GM12878 (cell line): Measurements from ENCODE around the gene SLC22A23. TPM values are rescaled to one million over a fixed set of nuclear protein-coding genes. Genes with fewer than 3 reads are reported as not detected.

Experiments used
- ATAC-seq: fragments of 200-7000 bp; cut with Tn5 transposase; 3 replicates; pipeline ENCODE4 v1.9.1; 2020; ENCODE audit warnings: mild to moderate bottlenecking, moderate library complexity
- BruUV-seq: library from RNA; stranded (reverse); fragments of 400-500 nt; replicated peaks from 2 replicates; lab custom pipeline; 2021; lab: Mats Ljungman, UMichigan
- CTCF ChIA-PET: fragments of 300-600 bp; sonication (Branson Sonifier 250); formaldehyde crosslinking; extraction: SDS; loops from one replicate; lab custom pipeline; 2021; ENCODE audit warnings: inconsistent platforms; lab: Yijun Ruan, JAX
- POLR2A ChIA-PET: fragments of 350-600 bp; formaldehyde crosslinking; extraction: SDS; loops from one replicate; lab custom pipeline; 2021; ENCODE audit warnings: inconsistent platforms; lab: Charles Lee
- RAD21 ChIA-PET: fragments of 300-600 bp; sonication (Branson Sonifier 250); formaldehyde crosslinking; loops from one replicate; lab custom pipeline; 2023; ENCODE audit warnings: antibody characterized with exemption; ENCODE audit not compliant: unreplicated experiment; lab: Charles Lee
- SMC1A ChIA-PET: fragments of 300-600 bp; sonication (Branson Sonifier 250); formaldehyde crosslinking; loops from one replicate; lab custom pipeline; 2023; ENCODE audit not compliant: unreplicated experiment, uncharacterized antibody; lab: Charles Lee
- DNase-seq: peaks from one replicate; pipeline ENCODE4 v3.0.0-alpha.2; 2011; ENCODE audit warnings: low read depth, low spot score
- FAIRE-seq: peaks from 3 replicates; lab custom pipeline; 2011; peaks lifted over from hg19 to GRCh38; lab: Jason Lieb, UNC
- H2AFZ ChIP-seq: 2 replicates; pipeline ENCODE4 v1.6.0; 2011; ENCODE audit warnings: low read depth, low read length, control low read depth; ENCODE audit not compliant: control insufficient read depth
- H3K27ac ChIP-seq: 2 replicates; pipeline ENCODE4 v1.5.1; 2011; ENCODE audit warnings: control low read depth; ENCODE audit not compliant: control insufficient read depth, insufficient read depth
- H3K27me3 ChIP-seq, 2 experiments: replicated peaks in 1 of 2; 2 replicates each; pipeline versions ENCODE4 v1.6.0 to v1.6.1; 2011; ENCODE audit warnings: low read length in 1 of 2; ENCODE audit not compliant: control insufficient read depth in 2 of 2, insufficient read depth in 2 of 2
- H3K36me3 ChIP-seq, 2 experiments: 2 replicates each; pipeline ENCODE4 v1.5.1; 2011; ENCODE audit warnings: low read length in 1 of 2; ENCODE audit not compliant: control insufficient read depth in 2 of 2, insufficient read depth in 2 of 2
- H3K4me1 ChIP-seq: 2 replicates; pipeline ENCODE4 v1.6.1; 2011; ENCODE audit warnings: mild to moderate bottlenecking, low read length, moderate library complexity, mixed read lengths; ENCODE audit not compliant: control insufficient read depth, insufficient read depth
- H3K4me2 ChIP-seq: 2 replicates; pipeline ENCODE4 v1.6.0; 2011; ENCODE audit warnings: control low read depth; ENCODE audit not compliant: control insufficient read depth, insufficient read depth
- H3K4me3 ChIP-seq: fragments of 200-600 bp; sonication (generic); 2 replicates; pipeline ENCODE4 v1.5.1; 2016
- H3K79me2 ChIP-seq: 2 replicates; pipeline ENCODE4 v1.6.0; 2011; ENCODE audit warnings: low read length; ENCODE audit not compliant: control insufficient read depth, insufficient read depth
- H3K9ac ChIP-seq: 2 replicates; pipeline ENCODE4 v1.8.0; 2011; ENCODE audit warnings: low read length, control low read depth, mixed read lengths; ENCODE audit not compliant: control insufficient read depth, insufficient read depth
- H3K9me3 ChIP-seq: replicated peaks from 3 replicates; pipeline ENCODE4 v1.5.1; 2011; ENCODE audit warnings: mild to moderate bottlenecking, low read length; ENCODE audit not compliant: control insufficient read depth, insufficient read depth
- H4K20me1 ChIP-seq: 2 replicates; pipeline ENCODE4 v1.6.0; 2011; ENCODE audit not compliant: control insufficient read depth, insufficient read depth
- CREB1 ChIP-seq: IDR thresholded peaks from 2 replicates; pipeline ENCODE4 v1.6.1; 2012; ENCODE audit warnings: low read depth, mild to moderate bottlenecking, inconsistent platforms
- EED ChIP-seq: sonication (generic); IDR thresholded peaks from 2 replicates; pipeline ENCODE4 v1.6.1; 2016; ENCODE audit warnings: antibody characterized with exemption, low read depth
- ETV6 ChIP-seq, 2 experiments: fragments of 450-650 bp in 1 of 2; IDR thresholded peaks in 1 of 2; conservative IDR thresholded peaks in 1 of 2; 2 replicates each; pipeline ENCODE4 v1.6.1; 2014; ENCODE audit warnings: antibody characterized with exemption in 1 of 2, borderline replicate concordance in 1 of 2, low read depth in 1 of 2, mild to moderate bottlenecking in 1 of 2, moderate library complexity in 1 of 2
- EZH2 ChIP-seq: IDR thresholded peaks from 2 replicates; pipeline ENCODE4 v1.6.1; 2012; ENCODE audit warnings: low read depth, mild to moderate bottlenecking, control low read depth, inconsistent platforms, low read length, borderline replicate concordance; ENCODE audit not compliant: control insufficient read depth
- FOS ChIP-seq: IDR thresholded peaks from 3 replicates; pipeline ENCODE4 v1.6.1; 2011; ENCODE audit warnings: borderline replicate concordance; ENCODE audit not compliant: insufficient read length; ENCODE audit errors: extremely low read depth
- JUNB ChIP-seq: IDR thresholded peaks from 2 replicates; pipeline ENCODE4 v1.6.1; 2016; ENCODE audit warnings: antibody characterized with exemption, mild to moderate bottlenecking
- KAT2A ChIP-seq: conservative IDR thresholded peaks from 2 replicates; pipeline ENCODE4 v1.6.1; 2011; ENCODE audit warnings: low read depth, low read length; ENCODE audit not compliant: control insufficient read depth
- LARP7 ChIP-seq: fragments of 450-650 bp; IDR thresholded peaks from 2 replicates; pipeline ENCODE4 v1.6.1; 2017; ENCODE audit warnings: mild to moderate bottlenecking
- NR2C2 ChIP-seq: IDR thresholded peaks from 2 replicates; pipeline ENCODE4 v1.6.1; 2011; ENCODE audit warnings: borderline replicate concordance, low read depth; ENCODE audit not compliant: control insufficient read depth, insufficient read length
- NR2F1 ChIP-seq: fragments of 450-650 bp; conservative IDR thresholded peaks from 2 replicates; pipeline ENCODE4 v1.6.1; 2017; ENCODE audit warnings: mild to moderate bottlenecking
- PAX5 ChIP-seq: IDR thresholded peaks from 2 replicates; pipeline ENCODE4 v1.6.1; 2011; ENCODE audit warnings: low read depth, low read length, borderline replicate concordance
- SMAD1 ChIP-seq: fragments of 450-650 bp; IDR thresholded peaks from 2 replicates; pipeline ENCODE4 v1.6.1; 2018; ENCODE audit warnings: mild to moderate bottlenecking, low read depth; ENCODE audit not compliant: partially characterized antibody
- WGBS: methylation state at CpG from one replicate; pipeline ENCODE4 v1.1.6; 2016; ENCODE audit warnings: low lambda C conversion rate; ENCODE audit not compliant: insufficient replicate concordance, insufficient coverage; ENCODE audit errors: missing lambda C conversion rate; 5-methylcytosine and 5-hydroxymethylcytosine counted together
- in situ Hi-C: fragments of 300-500 bp; cut with MboI; formaldehyde crosslinking; loops from 9 replicates; pipeline ENCODE4 v1.14.3; 2018; ENCODE audit warnings: mixed read lengths
- intact Hi-C: fragments of 100-400 bp; cut with micrococcal nuclease; formaldehyde crosslinking; loops from one replicate; pipeline ENCODE4 v1.14.2; 2022; ENCODE audit not compliant: unreplicated experiment
- polyA plus RNA-seq, 11 experiments: library from polyadenylated mRNA; depleted of rRNA in 4 of 11; unstranded in 6 of 11; stranded (reverse) in 5 of 11; fragments of >200 nt; fragmentation: Nextera tagmentation in 4 of 11; fragmentation: Illumina TruSeq in 1 of 11; extraction: Ambion mirVana in 4 of 11; extraction: Trizol in 1 of 11; gene quantifications; 1 replicate in 1 of 11; 2 replicates in 10 of 11; pipeline versions ENCODE4 v1.2.1 to v1.2.3, GENCODE V29; 2011 to 2016; ENCODE audit warnings: inconsistent platforms in 2 of 11, missing spikeins in 2 of 11, low read depth in 1 of 11
- total RNA-seq, 4 experiments: library from RNA; depleted of rRNA in 3 of 4; stranded (reverse); fragments of >200 nt in 3 of 4; fragmentation: Illumina TruSeq in 1 of 4; extraction: Trizol in 1 of 4; gene quantifications; 2 replicates each; pipeline versions ENCODE4 v1.2.1 to v1.2.3, GENCODE V29; 2013 to 2021
- TF ChIP-seq, protein P1 (sequence below): fragments of 450-650 bp; formaldehyde crosslinking; IDR thresholded peaks from 2 replicates; pipeline ENCODE4 v1.4.0; 2022; ENCODE audit warnings: mild to moderate bottlenecking, moderate library complexity
- TF ChIP-seq, protein P2 (sequence below): fragments of 450-650 bp; IDR thresholded peaks from 2 replicates; pipeline ENCODE4 v1.6.1; 2017; ENCODE audit warnings: mild to moderate bottlenecking, moderate library complexity

SLC22A23 gene
- total and polyA plus RNA-seq, 10 of the 15 experiments (the other 5 are each of a cell fraction or from before 2014, with no cell fraction given): 0.20 to 2.4 (median 0.74) TPM

DNA sequence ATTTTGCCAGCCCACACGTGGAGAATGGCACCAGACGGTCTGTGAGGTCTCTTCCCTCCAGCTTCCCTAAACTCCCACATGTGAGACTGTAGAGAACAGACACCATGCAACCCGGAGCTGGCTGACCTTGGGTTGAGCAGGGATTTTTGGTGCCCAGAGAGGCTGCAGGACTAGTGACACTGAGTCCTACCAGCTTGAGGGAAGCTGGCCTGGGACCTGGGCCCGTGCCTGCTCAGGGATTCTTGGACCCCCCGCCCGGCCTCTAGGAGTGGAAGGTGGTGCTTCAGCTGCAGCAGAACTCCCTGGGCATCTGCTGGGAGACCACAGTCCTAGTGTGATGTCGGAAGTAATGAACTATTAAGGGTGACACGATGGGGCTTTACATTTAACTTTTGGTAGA is 194.9 kb downstream of the SLC22A23 start:
- 73% methylated on average over 8 of the region's 8 CpGs for WGBS
- FAIRE-seq (no peak), DNase-seq (no peak)
- ChIA-PET POLR2A (no interaction called here), RAD21 (no interaction called here)
- peak overlapping the region; percentile 59 for H3K4me2 ChIP-seq
- no peak overlapping the region for H2AFZ ChIP-seq
- H3K79me2 ChIP-seq: peaks cover 51% of the 10 kb centered on the region
- TF ChIP-seq JUNB (no peak), EED (no peak), CREB1 (no peak), NR2C2 (no peak), SMAD1 (no peak), LARP7 (no peak), ETV6 (conservative IDR thresholded peaks at IDR 0.05 in 1 of 2, IDR thresholded peaks at IDR 0.05 in 1 of 2; ENCODE audit: borderline replicate concordance in 1 of 2, low read depth in 1 of 2) (no peak), NR2F1 (no peak), FOS (no peak), PAX5 (no peak), KAT2A (no peak), EZH2 (no peak)
- TF ChIP-seq, protein P1, sequence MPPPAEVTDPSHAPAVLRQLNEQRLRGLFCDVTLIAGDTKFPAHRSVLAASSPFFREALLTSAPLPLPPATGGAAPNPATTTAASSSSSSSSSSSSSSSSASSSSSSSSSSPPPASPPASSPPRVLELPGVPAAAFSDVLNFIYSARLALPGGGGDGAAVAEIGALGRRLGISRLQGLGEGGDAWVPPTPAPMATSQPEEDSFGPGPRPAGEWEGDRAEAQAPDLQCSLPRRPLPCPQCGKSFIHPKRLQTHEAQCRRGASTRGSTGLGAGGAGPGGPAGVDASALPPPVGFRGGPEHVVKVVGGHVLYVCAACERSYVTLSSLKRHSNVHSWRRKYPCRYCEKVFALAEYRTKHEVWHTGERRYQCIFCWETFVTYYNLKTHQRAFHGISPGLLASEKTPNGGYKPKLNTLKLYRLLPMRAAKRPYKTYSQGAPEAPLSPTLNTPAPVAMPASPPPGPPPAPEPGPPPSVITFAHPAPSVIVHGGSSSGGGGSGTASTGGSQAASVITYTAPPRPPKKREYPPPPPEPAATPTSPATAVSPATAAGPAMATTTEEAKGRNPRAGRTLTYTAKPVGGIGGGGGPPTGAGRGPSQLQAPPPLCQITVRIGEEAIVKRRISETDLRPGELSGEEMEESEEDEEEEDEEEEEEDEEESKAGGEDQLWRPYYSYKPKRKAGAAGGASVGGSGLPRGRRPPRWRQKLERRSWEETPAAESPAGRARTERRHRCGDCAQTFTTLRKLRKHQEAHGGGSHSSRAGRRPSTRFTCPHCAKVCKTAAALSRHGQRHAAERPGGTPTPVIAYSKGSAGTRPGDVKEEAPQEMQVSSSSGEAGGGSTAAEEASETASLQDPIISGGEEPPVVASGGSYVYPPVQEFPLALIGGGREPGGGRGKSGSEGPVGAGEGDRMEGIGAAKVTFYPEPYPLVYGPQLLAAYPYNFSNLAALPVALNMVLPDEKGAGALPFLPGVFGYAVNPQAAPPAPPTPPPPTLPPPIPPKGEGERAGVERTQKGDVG (CRISPR knock-in tag): no peak
- TF ChIP-seq, protein P2, sequence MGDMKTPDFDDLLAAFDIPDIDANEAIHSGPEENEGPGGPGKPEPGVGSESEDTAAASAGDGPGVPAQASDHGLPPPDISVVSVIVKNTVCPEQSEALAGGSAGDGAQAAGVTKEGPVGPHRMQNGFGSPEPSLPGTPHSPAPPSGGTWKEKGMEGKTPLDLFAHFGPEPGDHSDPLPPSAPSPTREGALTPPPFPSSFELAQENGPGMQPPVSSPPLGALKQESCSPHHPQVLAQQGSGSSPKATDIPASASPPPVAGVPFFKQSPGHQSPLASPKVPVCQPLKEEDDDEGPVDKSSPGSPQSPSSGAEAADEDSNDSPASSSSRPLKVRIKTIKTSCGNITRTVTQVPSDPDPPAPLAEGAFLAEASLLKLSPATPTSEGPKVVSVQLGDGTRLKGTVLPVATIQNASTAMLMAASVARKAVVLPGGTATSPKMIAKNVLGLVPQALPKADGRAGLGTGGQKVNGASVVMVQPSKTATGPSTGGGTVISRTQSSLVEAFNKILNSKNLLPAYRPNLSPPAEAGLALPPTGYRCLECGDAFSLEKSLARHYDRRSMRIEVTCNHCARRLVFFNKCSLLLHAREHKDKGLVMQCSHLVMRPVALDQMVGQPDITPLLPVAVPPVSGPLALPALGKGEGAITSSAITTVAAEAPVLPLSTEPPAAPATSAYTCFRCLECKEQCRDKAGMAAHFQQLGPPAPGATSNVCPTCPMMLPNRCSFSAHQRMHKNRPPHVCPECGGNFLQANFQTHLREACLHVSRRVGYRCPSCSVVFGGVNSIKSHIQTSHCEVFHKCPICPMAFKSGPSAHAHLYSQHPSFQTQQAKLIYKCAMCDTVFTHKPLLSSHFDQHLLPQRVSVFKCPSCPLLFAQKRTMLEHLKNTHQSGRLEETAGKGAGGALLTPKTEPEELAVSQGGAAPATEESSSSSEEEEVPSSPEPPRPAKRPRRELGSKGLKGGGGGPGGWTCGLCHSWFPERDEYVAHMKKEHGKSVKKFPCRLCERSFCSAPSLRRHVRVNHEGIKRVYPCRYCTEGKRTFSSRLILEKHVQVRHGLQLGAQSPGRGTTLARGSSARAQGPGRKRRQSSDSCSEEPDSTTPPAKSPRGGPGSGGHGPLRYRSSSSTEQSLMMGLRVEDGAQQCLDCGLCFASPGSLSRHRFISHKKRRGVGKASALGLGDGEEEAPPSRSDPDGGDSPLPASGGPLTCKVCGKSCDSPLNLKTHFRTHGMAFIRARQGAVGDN: no peak
- TF ChIP-seq, all 136 proteins: peak for 0
- Histone ChIP-seq H3K36me3 (peaks cover 13 to 15% of the 10 kb centered on the region in 2 experiments), H3K4me1 (no peaks in the 10 kb centered on the region), H3K9me3 (no peaks in the 10 kb centered on the region; the same call in 2 of the 3 replicates), H3K27ac (no peak overlapping the region), H3K4me3 (peak overlapping the region; percentile 60; the same call in 1 of the 2 replicates), H3K9ac (no peak overlapping the region; the same call in 1 of the 2 replicates), H3K27me3 (no peaks in the 10 kb centered on the region), H4K20me1 (no peaks in the 10 kb centered on the region)
- no peak for ATAC-seq
- BruUV-seq: no TSS peak
- in situ Hi-C loops: no loop called here
- intact Hi-C loops: no loop called here
- CTCF ChIA-PET: interaction anchor here (1.4 to 4.4 kb wide), 3 partner anchors 12 to 470 kb away, joined by 3 to 26 read pairs (median 7); no protein-coding TSS in a partner anchor
- SMC1A ChIA-PET: interaction anchor here (0.5 to 1.4 kb wide), 2 partner anchors 50 to 470 kb away, joined by 3 to 5 read pairs; no protein-coding TSS in a partner anchor
